Spleen (tissue), 11 donors: Measurements from ENCODE around the gene PRKG2. TPM values are rescaled to one million over a fixed set of nuclear protein-coding genes. Genes with fewer than 3 reads are reported as not detected.

ENCODE experiments used
- DNase-seq: peaks from one replicate; pipeline ENCODE4 v3.0.0-alpha.2; 2020
- H3K27ac ChIP-seq, 8 donors: fragments of 200-600 bp; sonication (generic) in 7 of 8; 1 replicate in 4 of 8; 2 replicates in 4 of 8; pipeline versions ENCODE4 v1.5.0 to v1.8.0; 2016 to 2021; ENCODE audit warnings: inconsistent platforms in 4 of 8, mild to moderate bottlenecking in 4 of 8, moderate library complexity in 1 of 8
- H3K27me3 ChIP-seq, 7 donors: fragments of 200-600 bp; sonication (generic) in 6 of 7; replicated peaks in 1 of 7; 1 replicate in 4 of 7; 2 replicates in 3 of 7; pipeline versions ENCODE4 v1.5.0 to v1.8.0; 2016 to 2021; ENCODE audit warnings: inconsistent platforms in 3 of 7, mild to moderate bottlenecking in 1 of 7
- H3K36me3 ChIP-seq, 6 donors: fragments of 200-600 bp; sonication (generic) in 5 of 6; 1 replicate in 4 of 6; 2 replicates in 2 of 6; pipeline versions ENCODE4 v1.5.0 to v1.8.0; 2016 to 2021; ENCODE audit warnings: inconsistent platforms in 2 of 6
- H3K4me1 ChIP-seq, 6 donors: fragments of 200-600 bp; sonication (generic) in 5 of 6; 1 replicate in 3 of 6; 2 replicates in 3 of 6; pipeline versions ENCODE4 v1.5.0 to v1.8.0; 2016 to 2021; ENCODE audit warnings: inconsistent platforms in 3 of 6
- H3K4me3 ChIP-seq, 8 donors: fragments of 200-600 bp; sonication (generic) in 7 of 8; 1 replicate in 4 of 8; 2 replicates in 4 of 8; pipeline versions ENCODE4 v1.5.0 to v1.8.0; 2016 to 2021; ENCODE audit warnings: inconsistent platforms in 4 of 8, mild to moderate bottlenecking in 4 of 8, moderate library complexity in 2 of 8
- H3K9me3 ChIP-seq, 8 donors: fragments of 200-600 bp; sonication (generic) in 7 of 8; 1 replicate in 4 of 8; 2 replicates in 4 of 8; pipeline versions ENCODE4 v1.5.0 to v1.8.0; 2016 to 2021; ENCODE audit warnings: inconsistent platforms in 4 of 8
- POLR2A ChIP-seq, 3 donors: fragments of 450-650 bp; IDR thresholded peaks; one replicate each; pipeline ENCODE4 v1.5.1; 2017; ENCODE audit warnings: antibody characterized with exemption in 3 of 3, mild to moderate bottlenecking in 1 of 3
- POLR2AphosphoS5 ChIP-seq, 3 donors: sonication (generic); formaldehyde crosslinking; IDR thresholded peaks; one replicate each; pipeline ENCODE4 v1.5.1; 2017; ENCODE audit warnings: antibody characterized with exemption in 3 of 3
- WGBS, 5 donors: extraction: QIAGEN DNeasy Blood & Tissue Kit in 3 of 5; methylation state at CpG; one replicate each; pipeline versions ENCODE4 v1.1.5 to v1.1.7; 2013 to 2018; 5-methylcytosine and 5-hydroxymethylcytosine counted together
- intact Hi-C: fragments of 100-400 bp; cut with DNase I; formaldehyde crosslinking; loops from one replicate; pipeline ENCODE4 v1.15.0; 2023; ENCODE audit warnings: low total_unique reads
- polyA plus RNA-seq, 3 donors: library from polyadenylated mRNA; stranded (reverse); fragments of 200-250 nt; gene quantifications; one replicate each; pipeline ENCODE4 v1.2.1, GENCODE V29; 2013
- total RNA-seq, 7 donors: library from RNA; depleted of rRNA in 3 of 7; stranded (reverse); fragments of >200 nt in 3 of 7; fragmentation: NEBNext Ultra II Directional in 4 of 7; extraction: Animal tissue kit (Norgen Biotek cat#: 25700) in 4 of 7; gene quantifications; one replicate each; pipeline versions ENCODE4 v1.1.0 to v1.2.1, GENCODE V29; 2016 to 2021
- TF ChIP-seq, protein P1 (sequence below), 11 experiments: fragments of 200-600 bp in 7 of 11; fragments of 450-650 bp in 4 of 11; sonication (generic) in 4 of 11; IDR thresholded peaks in 8 of 11; conservative IDR thresholded peaks in 3 of 11; 1 replicate in 7 of 11; 2 replicates in 4 of 11; pipeline versions ENCODE4 v1.4.0 to v1.8.0; 2016 to 2021; ENCODE audit warnings: antibody characterized with exemption in 11 of 11, inconsistent platforms in 4 of 11, mild to moderate bottlenecking in 1 of 11
- donor health status: healthy with polysubstance abuse.
- donor health status: DM: no; HTN: no; CAD: no; lungs with moderate emphysema.
- donor health status: DM: no; HTN: no; CAD: no.
- donor health status: Bipolar disorder and iron deficiency.
- donor health status: healthy.
- donor health status: DM: no; HTN: no; CAD: no.
- donor health status: DM: yes; HTN: yes; CAD: no.

PRKG2 gene
- total and polyA plus RNA-seq, 10 donors = 0.06 to 0.51 (median 0.29) TPM

DNA sequence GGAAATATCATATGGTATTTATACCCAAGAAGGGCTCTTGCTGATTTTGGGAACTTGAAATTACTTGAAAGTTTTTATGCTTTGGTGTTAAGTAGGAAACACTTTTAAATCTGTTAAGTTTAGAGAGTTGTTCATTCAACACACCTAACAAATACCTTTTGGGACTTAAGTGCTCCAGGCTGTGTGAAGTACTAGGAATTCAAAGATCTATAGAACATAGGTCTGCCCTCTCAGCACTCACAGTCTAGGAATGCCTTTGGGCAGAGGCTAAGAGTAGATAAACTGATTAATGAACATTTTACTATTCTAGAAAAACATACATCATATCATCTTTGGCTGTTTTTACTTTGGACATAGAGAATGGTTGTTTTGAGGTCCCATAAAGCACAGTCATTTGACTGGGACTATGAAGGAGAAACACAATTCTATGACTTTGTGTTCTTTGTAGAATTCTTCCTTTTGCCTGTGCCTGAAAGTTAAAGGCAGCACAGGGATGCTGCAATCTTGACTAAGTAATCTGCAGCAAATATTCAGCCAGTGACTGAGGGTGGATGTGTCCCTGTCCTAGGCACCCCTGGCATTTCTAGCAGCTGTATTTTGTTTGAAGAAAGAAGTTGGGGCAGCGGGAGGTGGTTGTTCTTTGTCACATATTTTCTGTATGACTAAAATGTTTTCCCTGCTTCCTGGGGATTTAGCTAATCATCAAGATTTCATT, 176.2 kb downstream of the PRKG2 start:
- TF ChIP-seq POLR2AphosphoS5 (IDR thresholded peaks at IDR 0.05) (no peak), POLR2A (IDR thresholded peaks at IDR 0.05) (no peak)
- TF ChIP-seq, protein P1, sequence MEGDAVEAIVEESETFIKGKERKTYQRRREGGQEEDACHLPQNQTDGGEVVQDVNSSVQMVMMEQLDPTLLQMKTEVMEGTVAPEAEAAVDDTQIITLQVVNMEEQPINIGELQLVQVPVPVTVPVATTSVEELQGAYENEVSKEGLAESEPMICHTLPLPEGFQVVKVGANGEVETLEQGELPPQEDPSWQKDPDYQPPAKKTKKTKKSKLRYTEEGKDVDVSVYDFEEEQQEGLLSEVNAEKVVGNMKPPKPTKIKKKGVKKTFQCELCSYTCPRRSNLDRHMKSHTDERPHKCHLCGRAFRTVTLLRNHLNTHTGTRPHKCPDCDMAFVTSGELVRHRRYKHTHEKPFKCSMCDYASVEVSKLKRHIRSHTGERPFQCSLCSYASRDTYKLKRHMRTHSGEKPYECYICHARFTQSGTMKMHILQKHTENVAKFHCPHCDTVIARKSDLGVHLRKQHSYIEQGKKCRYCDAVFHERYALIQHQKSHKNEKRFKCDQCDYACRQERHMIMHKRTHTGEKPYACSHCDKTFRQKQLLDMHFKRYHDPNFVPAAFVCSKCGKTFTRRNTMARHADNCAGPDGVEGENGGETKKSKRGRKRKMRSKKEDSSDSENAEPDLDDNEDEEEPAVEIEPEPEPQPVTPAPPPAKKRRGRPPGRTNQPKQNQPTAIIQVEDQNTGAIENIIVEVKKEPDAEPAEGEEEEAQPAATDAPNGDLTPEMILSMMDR (IDR thresholded peaks at IDR 0.05 in 8 of 11, conservative IDR thresholded peaks at IDR 0.05 in 3 of 11) = no peak
- no peaks in the 10 kb centered on the region for H3K9me3 ChIP-seq
- H3K4me1 ChIP-seq = peaks cover 0 to 8% (median 0%) of the 10 kb centered on the region in 6 donors
- intact Hi-C loops = no loop called here
- H3K27me3 ChIP-seq = peaks cover 0 to 22% (median 0%) of the 10 kb centered on the region in 7 donors
- no peak for DNase-seq
- H3K27ac ChIP-seq = no peak overlapping the region
- WGBS, 5 donors = 72 to 89% (median 85%) methylated on average over 1 of the region's 1 CpG
- no peaks in the 10 kb centered on the region for H3K36me3 ChIP-seq
- no peak overlapping the region for H3K4me3 ChIP-seq

Other genes with a start within 250 kb of the PRKG2 start
- under 1 TPM in 5 of 7 donors, not detected in 2; 0.06 to 0.33 (median 0.23) TPM for gene BMP3, start 184.5 kb downstream of the PRKG2 start, total RNA-seq
- under 1 TPM in 2 of 3 donors, not detected in 1; 0.10 to 0.27 TPM for gene BMP3, start 184.5 kb downstream of the PRKG2 start, polyA plus RNA-seq